HepG2 (cell line): ENCODE data around the gene BCL6B. TPM values are rescaled to one million over a fixed set of nuclear protein-coding genes. Genes with fewer than 3 reads are reported as not detected.

Experiments
- CTCF ChIP-seq: sonication (generic); formaldehyde crosslinking; IDR thresholded peaks from 2 replicates; pipeline ENCODE4 v1.5.0; 2020; ENCODE audit warnings: mild to moderate bottlenecking, missing genetic modification reagents, moderate library complexity
- HMGXB3 ChIP-seq: sonication (generic); formaldehyde crosslinking; IDR thresholded peaks from 2 replicates; pipeline ENCODE4 v1.4.0; 2020; ENCODE audit warnings: missing genetic modification reagents, borderline replicate concordance
- HNRNPH1 ChIP-seq: fragments of 200-400 bp; formaldehyde crosslinking; optimal IDR thresholded peaks from 2 replicates; pipeline ENCODE3; 2017; ENCODE audit warnings: mild to moderate bottlenecking, low read depth, low read length
- MED1 ChIP-seq: sonication (generic); formaldehyde crosslinking; IDR thresholded peaks from 2 replicates; pipeline ENCODE4 v1.4.0; 2020; ENCODE audit warnings: missing genetic modification reagents
- MEIS1 ChIP-seq: sonication (generic); formaldehyde crosslinking; IDR thresholded peaks from 2 replicates; pipeline ENCODE4 v1.9.0; 2021; ENCODE audit warnings: mild to moderate bottlenecking, missing genetic modification reagents, moderate library complexity, borderline replicate concordance
- MXD3 ChIP-seq: IDR thresholded peaks from 2 replicates; pipeline ENCODE4 v1.6.1; 2016; ENCODE audit warnings: mild to moderate bottlenecking, missing biosample characterization, missing genetic modification reagents
- NCOA1 ChIP-seq: sonication (generic); formaldehyde crosslinking; IDR thresholded peaks from 2 replicates; pipeline ENCODE4 v1.9.0; 2021; ENCODE audit warnings: missing genetic modification reagents
- RARG ChIP-seq: sonication (generic); formaldehyde crosslinking; IDR thresholded peaks from 2 replicates; pipeline ENCODE4 v1.4.0; 2020; ENCODE audit warnings: low read depth, mild to moderate bottlenecking, missing genetic modification reagents
- SIX1 ChIP-seq: sonication (generic); formaldehyde crosslinking; IDR thresholded peaks from 2 replicates; pipeline ENCODE4 v1.4.0; 2020; ENCODE audit warnings: missing genetic modification reagents, borderline replicate concordance
- TGIF2 ChIP-seq: IDR thresholded peaks from 2 replicates; pipeline ENCODE4 v1.6.1; 2016; ENCODE audit warnings: control low read depth, missing compliant biosample characterization
- TRAFD1 ChIP-seq: sonication (generic); formaldehyde crosslinking; IDR thresholded peaks from 2 replicates; pipeline ENCODE4 v1.5.1; 2020; ENCODE audit warnings: missing genetic modification reagents, mild to moderate bottlenecking, borderline replicate concordance
- ZNF138 ChIP-seq: sonication (generic); formaldehyde crosslinking; IDR thresholded peaks from 2 replicates; pipeline ENCODE4 v1.5.0; 2020; ENCODE audit warnings: mild to moderate bottlenecking, low read depth, missing genetic modification reagents
- ZNF33B ChIP-seq: sonication (generic); formaldehyde crosslinking; IDR thresholded peaks from 2 replicates; pipeline ENCODE4 v1.5.1; 2020; ENCODE audit warnings: mild to moderate bottlenecking, missing genetic modification reagents
- ZNF589 ChIP-seq: sonication (generic); formaldehyde crosslinking; conservative IDR thresholded peaks from 2 replicates; pipeline ENCODE4 v1.8.0; 2022; ENCODE audit warnings: mild to moderate bottlenecking, moderate library complexity, missing genetic modification reagents
- polyA plus RNA-seq, 8 experiments: library from polyadenylated mRNA; depleted of rRNA in 3 of 8; stranded (reverse) in 7 of 8; unstranded in 1 of 8; fragments of >200 nt; fragmentation: Illumina TruSeq in 4 of 8; extraction: Trizol in 4 of 8; gene quantifications; 2 replicates each; pipeline versions ENCODE4 v1.2.1 to v1.2.3, GENCODE V29; 2011 to 2016; ENCODE audit warnings: low read depth in 4 of 8, missing spikeins in 1 of 8, mixed read lengths in 1 of 8; ENCODE audit not compliant: insufficient read depth in 1 of 8
- total RNA-seq, 5 experiments: library from RNA; depleted of rRNA; stranded (reverse); fragments of >200 nt; fragmentation: Illumina TruSeq; extraction: Trizol; gene quantifications; 2 replicates each; pipeline ENCODE4 v1.2.3, GENCODE V29; 2016; ENCODE audit warnings: low read depth in 1 of 5
- TF ChIP-seq, protein P1 (sequence below), 2 experiments: sonication (generic) in 1 of 2; formaldehyde crosslinking in 1 of 2; IDR thresholded peaks; 2 replicates each; pipeline versions ENCODE4 v1.4.0 to v1.6.1; 2018 to 2020; ENCODE audit warnings: missing genetic modification reagents in 2 of 2, borderline replicate concordance in 1 of 2, low read depth in 1 of 2, mild to moderate bottlenecking in 1 of 2, missing biosample characterization in 1 of 2
- TF ChIP-seq, protein P2 (sequence below): sonication (generic); formaldehyde crosslinking; IDR thresholded peaks from 2 replicates; pipeline ENCODE4 v1.8.1; 2023; ENCODE audit warnings: mild to moderate bottlenecking, moderate library complexity, missing genetic modification reagents

The BCL6B gene
- total and polyA plus RNA-seq, 2 of the 13 experiments (the other 11 are each of a cell fraction or from before 2014, with no cell fraction given) = not detected

DNA sequence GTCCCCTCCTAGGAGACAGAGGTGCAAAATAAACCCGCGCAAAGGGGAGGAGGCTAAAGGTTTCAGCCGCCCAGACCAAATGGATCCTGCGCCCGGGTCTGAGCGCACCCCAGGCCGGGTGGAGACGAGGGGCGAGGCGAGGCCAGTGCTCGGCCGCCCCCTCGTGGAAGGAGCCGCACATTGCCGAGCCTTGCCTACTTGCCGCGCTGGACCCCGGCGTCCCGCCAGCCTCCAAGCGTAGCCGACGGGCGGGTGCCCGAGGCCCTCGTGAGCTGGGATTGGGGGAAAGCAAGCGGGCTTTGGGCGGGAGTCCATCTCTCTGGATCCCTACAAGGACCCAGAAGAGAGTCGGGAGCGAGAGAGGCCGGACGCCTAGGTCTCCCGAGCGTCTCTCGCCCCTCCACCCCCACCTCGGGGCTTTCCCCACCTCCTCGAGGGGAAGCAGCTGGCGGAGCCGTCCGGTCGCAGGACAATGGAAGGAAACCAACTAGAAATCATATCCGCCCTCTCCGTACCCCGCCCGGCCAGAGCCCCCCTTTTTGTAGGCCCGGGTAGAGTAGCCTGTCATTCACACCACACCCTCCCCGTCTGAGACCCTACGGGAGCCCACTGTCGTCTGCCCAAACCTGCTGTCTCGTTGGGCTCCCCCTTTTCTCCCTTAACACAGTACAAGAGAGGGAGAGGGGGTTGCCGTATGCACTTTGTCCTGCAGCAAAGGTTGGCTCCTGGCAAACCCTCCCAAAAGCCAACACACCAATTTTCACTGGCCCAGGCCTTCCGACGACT is 664 bp upstream of the BCL6B start (continued):
- TF ChIP-seq HNRNPH1 (no peak), MXD3 (no peak; the same call in 1 of the 2 replicates), ZNF589 (no peak), TGIF2 (CRISPR knock-in tag) (no peak), CTCF (CRISPR knock-in tag) (peak; percentile 97), MEIS1 (CRISPR knock-in tag) (peak; percentile 26; the same call in 1 of the 2 replicates), HMGXB3 (no peak), ZNF138 (CRISPR knock-in tag) (no peak), ZNF33B (0 out of 2 replicates have a peak, but pooled peaks have one; percentile 52), RARG (CRISPR knock-in tag) (no peak), TRAFD1 (0 out of 2 replicates have a peak, but pooled peaks have one; percentile 29), MED1 (CRISPR knock-in tag) (0 out of 2 replicates have a peak, but pooled peaks have one; percentile 27), SIX1 (0 out of 2 replicates have a peak, but pooled peaks have one; percentile 17), NCOA1 (CRISPR knock-in tag) (no peak)
- TF ChIP-seq, protein P1, sequence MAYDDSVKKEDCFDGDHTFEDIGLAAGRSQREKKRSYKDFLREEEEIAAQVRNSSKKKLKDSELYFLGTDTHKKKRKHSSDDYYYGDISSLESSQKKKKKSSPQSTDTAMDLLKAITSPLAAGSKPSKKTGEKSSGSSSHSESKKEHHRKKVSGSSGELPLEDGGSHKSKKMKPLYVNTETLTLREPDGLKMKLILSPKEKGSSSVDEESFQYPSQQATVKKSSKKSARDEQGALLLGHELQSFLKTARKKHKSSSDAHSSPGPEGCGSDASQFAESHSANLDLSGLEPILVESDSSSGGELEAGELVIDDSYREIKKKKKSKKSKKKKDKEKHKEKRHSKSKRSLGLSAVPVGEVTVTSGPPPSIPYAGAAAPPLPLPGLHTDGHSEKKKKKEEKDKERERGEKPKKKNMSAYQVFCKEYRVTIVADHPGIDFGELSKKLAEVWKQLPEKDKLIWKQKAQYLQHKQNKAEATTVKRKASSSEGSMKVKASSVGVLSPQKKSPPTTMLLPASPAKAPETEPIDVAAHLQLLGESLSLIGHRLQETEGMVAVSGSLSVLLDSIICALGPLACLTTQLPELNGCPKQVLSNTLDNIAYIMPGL (CRISPR knock-in tag; IDR thresholded peaks at IDR 0.05; ENCODE audit: borderline replicate concordance in 1 of 2, low read depth in 1 of 2) = peak; percentile 91 to 93
- TF ChIP-seq, protein P2, sequence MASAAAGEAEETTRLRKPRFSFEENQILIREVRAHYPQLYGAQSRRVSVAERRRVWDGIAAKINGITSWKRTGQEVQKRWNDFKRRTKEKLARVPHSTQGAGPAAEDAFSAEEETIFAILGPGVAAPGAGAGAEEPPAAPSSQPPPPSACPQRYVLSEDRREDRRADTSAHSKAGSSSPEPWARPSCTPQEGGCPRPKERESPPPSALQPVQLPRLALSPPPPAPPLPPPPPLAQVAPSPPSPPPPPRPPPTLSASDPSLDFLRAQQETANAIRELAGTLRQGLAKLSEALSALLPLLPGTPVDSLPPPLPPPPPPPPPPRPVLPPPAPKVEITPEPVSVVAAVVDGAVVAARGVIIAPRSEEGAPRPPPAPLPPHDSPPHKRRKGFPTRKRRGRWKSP = no peak
